ENCODE results near the gene RBFOX1.
"Not testable (repeated sequence)": the region's sequence is repeated elsewhere in the genome, so short reads cannot be mapped to it uniquely, and the experiment has no call there.

The RBFOX1 gene

GRCh38 chr16:7487574-7488323 lies 155.1 kb downstream of the RBFOX1 start:
- DNase-seq, result no peak

GRCh38 chr16:7492122-7492521 lies 159.5 kb downstream of the RBFOX1 start:
- no peak for DNase-seq

- DNase-seq, result no peak
Observed at GRCh38 chr16:7493133-7493532, 160.5 kb downstream of the RBFOX1 start.

- no peak for DNase-seq
Observed at GRCh38 chr16:7497691-7498090, 165.0 kb downstream of the RBFOX1 start.

GRCh38 chr16:7501868-7502267 lies 169.2 kb downstream of the RBFOX1 start:
- no peak for DNase-seq

GRCh38 chr16:7502591-7503157 lies 170.0 kb downstream of the RBFOX1 start:
- not testable (repeated sequence) for DNase-seq

- no peak for DNase-seq
Observed at GRCh38 chr16:7503666-7504065, 171.0 kb downstream of the RBFOX1 start.

GRCh38 chr16:7504844-7505243 lies 172.2 kb downstream of the RBFOX1 start:
- no peak for DNase-seq

- DNase-seq, result no peak
Observed at GRCh38 chr16:7505495-7505894, 172.8 kb downstream of the RBFOX1 start.

GRCh38 chr16:7506363-7506762 lies 173.7 kb downstream of the RBFOX1 start:
- no peak for DNase-seq

- no peak for DNase-seq
Observed at GRCh38 chr16:7508656-7509055, 176.0 kb downstream of the RBFOX1 start.

- DNase-seq, result no peak
Observed at GRCh38 chr16:7509963-7510601, 177.4 kb downstream of the RBFOX1 start.

GRCh38 chr16:7511549-7512260 lies 179.1 kb downstream of the RBFOX1 start:
- no peak for DNase-seq

GRCh38 chr16:7512503-7512902 lies 179.9 kb downstream of the RBFOX1 start:
- DNase-seq, result no peak

GRCh38 chr16:7513429-7513828 lies 180.8 kb downstream of the RBFOX1 start:
- DNase-seq, result no peak

GRCh38 chr16:7515543-7515942 lies 182.9 kb downstream of the RBFOX1 start:
- DNase-seq, result no peak

GRCh38 chr16:7517496-7517895 lies 184.9 kb downstream of the RBFOX1 start:
- no peak for DNase-seq

GRCh38 chr16:7518158-7518557 lies 185.5 kb downstream of the RBFOX1 start:
- DNase-seq, result no peak

GRCh38 chr16:7521834-7522233 lies 189.2 kb downstream of the RBFOX1 start:
- DNase-seq, result no peak

- no peak for DNase-seq
Observed at GRCh38 chr16:7524419-7524818, 191.8 kb downstream of the RBFOX1 start.

- DNase-seq, result no peak
Observed at GRCh38 chr16:7526736-7527135, 194.1 kb downstream of the RBFOX1 start.

GRCh38 chr16:7532534-7532933 lies 199.9 kb downstream of the RBFOX1 start:
- DNase-seq, result no peak

GRCh38 chr16:7534749-7535148 lies 202.1 kb downstream of the RBFOX1 start:
- no peak for DNase-seq

GRCh38 chr16:7541026-7541425 lies 208.4 kb downstream of the RBFOX1 start:
- no peak for DNase-seq
